Parathyroid adenoma (tissue), 2 donors: ENCODE measurements around the gene ANK3.

Source experiments
- H2AFZ ChIP-seq: fragments of 300-600 bp; sonication (generic); one replicate; pipeline ENCODE4 v1.7.0; 2017; ENCODE audit warnings: antibody characterized with exemption, mild to moderate bottlenecking
- H3K27ac ChIP-seq: fragments of 300-600 bp; sonication (generic); one replicate; pipeline ENCODE4 v1.7.0; 2017
- H3K27me3 ChIP-seq: fragments of 300-600 bp; sonication (generic); one replicate; pipeline ENCODE4 v1.7.0; 2017; ENCODE audit warnings: low read length; ENCODE audit not compliant: control insufficient read depth, insufficient read depth
- H3K36me3 ChIP-seq: fragments of 300-600 bp; sonication (generic); one replicate; pipeline ENCODE4 v1.7.0; 2017; ENCODE audit warnings: low read length; ENCODE audit not compliant: control insufficient read depth, insufficient read depth
- H3K4me1 ChIP-seq: fragments of 300-600 bp; sonication (generic); one replicate; pipeline ENCODE4 v1.7.0; 2017; ENCODE audit warnings: control low read depth
- H3K4me2 ChIP-seq: fragments of 300-600 bp; sonication (generic); one replicate; pipeline ENCODE4 v1.7.0; 2017; ENCODE audit warnings: low read length
- H3K4me3 ChIP-seq: fragments of 300-600 bp; sonication (generic); one replicate; pipeline ENCODE4 v1.7.0; 2017; ENCODE audit warnings: low read depth, low read length
- H3K79me2 ChIP-seq: fragments of 300-600 bp; sonication (generic); one replicate; pipeline ENCODE4 v1.7.0; 2017; ENCODE audit warnings: control low read depth
- H3K9ac ChIP-seq: fragments of 300-600 bp; sonication (generic); one replicate; pipeline ENCODE4 v1.7.0; 2017; ENCODE audit warnings: mild to moderate bottlenecking
- H3K9me3 ChIP-seq: fragments of 300-600 bp; sonication (generic); one replicate; pipeline ENCODE4 v1.7.0; 2017; ENCODE audit warnings: low read length; ENCODE audit not compliant: control insufficient read depth
- TF ChIP-seq, protein P1 (sequence below): fragments of 300-600 bp; sonication (generic); IDR thresholded peaks from one replicate; pipeline ENCODE4 v1.7.0; 2017; ENCODE audit warnings: antibody characterized with exemption, mild to moderate bottlenecking
- donor health status: primary hyperparathyroidism.

Gene ANK3

DNA sequence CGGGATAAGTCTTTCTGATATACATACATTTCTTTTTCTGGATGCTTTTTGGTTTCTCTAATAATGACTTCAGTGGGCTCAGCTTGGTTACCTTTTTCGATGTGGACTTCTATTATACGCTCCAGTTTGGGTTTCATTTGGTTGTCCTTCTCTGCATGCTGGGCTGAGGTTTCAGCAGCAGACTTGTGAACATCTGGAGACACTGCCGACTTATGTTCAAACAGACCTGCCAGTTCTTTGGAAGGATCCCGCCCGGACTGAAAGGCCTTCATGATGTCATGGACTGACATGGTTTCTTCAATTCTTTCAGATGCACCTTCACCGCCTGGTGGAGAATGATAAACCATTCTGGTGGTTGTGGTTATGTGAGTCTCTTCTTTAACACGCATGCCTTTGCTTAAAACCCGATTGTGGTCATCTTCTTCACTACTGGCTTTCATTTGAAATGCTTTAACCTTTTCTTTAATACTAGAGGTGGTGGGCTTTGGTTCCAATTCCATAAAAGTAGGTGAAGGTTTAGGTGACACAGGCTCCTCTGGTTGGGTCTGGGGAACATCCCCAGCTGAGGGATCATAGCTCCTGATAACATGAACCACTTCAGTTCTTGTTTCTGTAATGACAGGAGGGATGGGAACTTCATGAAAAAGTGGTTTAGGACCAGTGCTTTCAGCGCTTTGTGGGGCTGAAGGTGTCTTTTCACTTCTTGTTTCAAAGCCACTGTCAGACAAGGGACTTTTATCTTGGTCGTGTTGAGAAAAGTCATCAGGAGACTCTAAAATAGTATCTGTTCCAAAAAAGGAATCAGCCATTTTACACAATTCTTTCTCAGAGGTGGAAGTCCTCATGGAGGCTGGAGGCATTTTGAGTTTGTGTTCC lies 315.7 kb downstream of the ANK3 start:
- Histone ChIP-seq H3K27me3 (no peaks in the 10 kb centered on the region), H3K9me3 (no peaks in the 10 kb centered on the region), H3K4me1 (peaks cover 7% of the 10 kb centered on the region), H3K9ac (no peak overlapping the region), H3K79me2 (peaks cover 14% of the 10 kb centered on the region), H2AFZ (no peak overlapping the region), H3K36me3 (no peaks in the 10 kb centered on the region), H3K27ac (no peak overlapping the region), H3K4me3 (no peak overlapping the region), H3K4me2 (no peak overlapping the region)
- TF ChIP-seq, protein P1, sequence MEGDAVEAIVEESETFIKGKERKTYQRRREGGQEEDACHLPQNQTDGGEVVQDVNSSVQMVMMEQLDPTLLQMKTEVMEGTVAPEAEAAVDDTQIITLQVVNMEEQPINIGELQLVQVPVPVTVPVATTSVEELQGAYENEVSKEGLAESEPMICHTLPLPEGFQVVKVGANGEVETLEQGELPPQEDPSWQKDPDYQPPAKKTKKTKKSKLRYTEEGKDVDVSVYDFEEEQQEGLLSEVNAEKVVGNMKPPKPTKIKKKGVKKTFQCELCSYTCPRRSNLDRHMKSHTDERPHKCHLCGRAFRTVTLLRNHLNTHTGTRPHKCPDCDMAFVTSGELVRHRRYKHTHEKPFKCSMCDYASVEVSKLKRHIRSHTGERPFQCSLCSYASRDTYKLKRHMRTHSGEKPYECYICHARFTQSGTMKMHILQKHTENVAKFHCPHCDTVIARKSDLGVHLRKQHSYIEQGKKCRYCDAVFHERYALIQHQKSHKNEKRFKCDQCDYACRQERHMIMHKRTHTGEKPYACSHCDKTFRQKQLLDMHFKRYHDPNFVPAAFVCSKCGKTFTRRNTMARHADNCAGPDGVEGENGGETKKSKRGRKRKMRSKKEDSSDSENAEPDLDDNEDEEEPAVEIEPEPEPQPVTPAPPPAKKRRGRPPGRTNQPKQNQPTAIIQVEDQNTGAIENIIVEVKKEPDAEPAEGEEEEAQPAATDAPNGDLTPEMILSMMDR = no peak

DNA sequence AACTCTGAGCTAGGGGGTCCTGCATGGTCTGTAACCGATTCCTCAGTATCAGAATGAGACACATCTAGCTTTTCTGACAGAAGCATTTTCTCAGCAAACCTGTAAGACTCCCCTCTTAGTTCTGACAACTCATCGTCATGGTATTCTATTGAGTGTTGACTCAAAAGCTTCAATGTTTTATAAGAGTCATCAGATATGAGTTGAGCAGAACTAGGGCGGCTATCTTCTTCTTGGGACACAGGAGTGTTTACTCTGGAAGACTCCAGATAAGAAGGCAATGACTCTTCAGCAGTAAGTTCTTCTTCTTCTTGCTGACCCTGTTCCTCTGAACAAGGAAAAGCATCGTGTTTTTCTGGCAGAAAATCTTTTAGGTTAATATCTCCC lies 316.3 kb downstream of the ANK3 start:
- no peak overlapping the region for H3K4me2 ChIP-seq
- TF ChIP-seq, protein P1 = no peak
- no peaks in the 10 kb centered on the region for H3K36me3 ChIP-seq
- H3K4me1 ChIP-seq = peaks cover 6% of the 10 kb centered on the region
- no peak overlapping the region for H2AFZ ChIP-seq
- no peak overlapping the region for H3K4me3 ChIP-seq
- H3K79me2 ChIP-seq = peaks cover 14% of the 10 kb centered on the region
- no peak overlapping the region for H3K9ac ChIP-seq
- no peaks in the 10 kb centered on the region for H3K9me3 ChIP-seq
- H3K27me3 ChIP-seq = no peaks in the 10 kb centered on the region
- no peak overlapping the region for H3K27ac ChIP-seq

DNA sequence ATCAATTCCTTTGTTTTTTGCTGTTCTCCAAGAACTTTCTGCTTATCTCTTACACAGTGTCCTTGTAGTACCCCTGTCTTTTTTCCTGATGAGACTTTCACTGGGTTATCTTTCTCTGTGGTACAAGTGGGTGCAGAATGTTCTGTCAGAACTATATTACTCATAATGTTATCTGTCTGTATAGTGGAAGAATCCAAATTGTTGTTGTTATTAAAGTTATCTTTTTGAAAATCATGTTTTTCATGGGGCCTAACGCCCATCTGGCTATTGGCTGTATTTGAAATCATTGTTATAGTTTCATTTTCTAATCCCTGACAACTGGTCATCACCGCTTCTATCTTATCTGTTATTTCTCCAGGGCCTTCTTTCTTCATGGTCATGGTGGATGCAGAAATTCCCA lies 320.4 kb downstream of the ANK3 start:
- H3K9me3 ChIP-seq = no peaks in the 10 kb centered on the region
- H2AFZ ChIP-seq = no peak overlapping the region
- no peaks in the 10 kb centered on the region for H3K36me3 ChIP-seq
- no peaks in the 10 kb centered on the region for H3K27me3 ChIP-seq
- H3K79me2 ChIP-seq = peaks cover 14% of the 10 kb centered on the region
- no peak overlapping the region for H3K4me3 ChIP-seq
- H3K4me1 ChIP-seq = no peaks in the 10 kb centered on the region
- no peak overlapping the region for H3K9ac ChIP-seq
- no peak overlapping the region for H3K4me2 ChIP-seq
- no peak overlapping the region for H3K27ac ChIP-seq
- TF ChIP-seq, protein P1 = no peak

DNA sequence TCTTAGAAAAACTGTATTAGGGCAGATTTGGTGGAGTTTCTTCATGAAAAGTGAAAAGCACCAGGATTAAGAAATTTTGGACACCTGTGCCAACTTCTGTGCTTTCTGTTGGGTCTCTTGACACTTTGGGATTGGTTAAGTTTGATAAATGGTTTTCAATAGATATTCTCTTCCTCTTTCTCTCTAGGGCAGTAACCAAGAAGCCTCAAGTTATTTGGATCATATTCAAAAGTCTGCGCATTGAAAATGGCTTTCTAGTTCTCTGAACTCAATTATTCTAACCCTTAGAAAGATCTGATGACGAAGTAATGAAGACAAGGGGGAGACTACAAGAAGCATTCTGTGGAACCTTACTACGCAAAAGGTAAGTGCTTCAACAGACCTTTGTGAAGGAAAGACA lies 339.3 kb downstream of the ANK3 start:
- Histone ChIP-seq H3K36me3 (no peaks in the 10 kb centered on the region), H3K27ac (no peak overlapping the region), H3K27me3 (no peaks in the 10 kb centered on the region), H3K4me3 (no peak overlapping the region), H2AFZ (no peak overlapping the region), H3K4me1 (peaks cover 3% of the 10 kb centered on the region), H3K79me2 (no peaks in the 10 kb centered on the region), H3K9me3 (no peaks in the 10 kb centered on the region), H3K9ac (no peak overlapping the region), H3K4me2 (no peak overlapping the region)
- TF ChIP-seq, protein P1 = no peak

DNA sequence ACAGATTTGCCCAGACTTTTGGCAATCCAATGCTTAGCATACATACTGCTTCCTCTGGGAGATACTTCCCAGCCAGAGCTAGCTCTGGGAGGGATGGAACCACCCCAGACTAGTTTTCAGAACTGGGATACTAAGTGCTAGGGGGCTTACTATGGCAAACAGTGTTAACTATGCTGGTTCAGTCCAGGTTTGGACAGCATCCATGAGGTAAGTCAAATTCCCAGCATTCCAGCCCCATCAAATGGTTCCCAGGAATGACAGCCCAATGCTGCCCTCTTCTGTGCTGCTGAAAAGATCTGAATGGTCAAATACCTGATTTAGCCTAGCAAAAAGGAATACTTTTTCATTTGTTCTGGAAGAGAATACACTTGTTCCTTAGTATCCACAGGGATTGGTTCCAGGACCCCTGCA lies 341.6 kb downstream of the ANK3 start:
- Histone ChIP-seq H3K4me2 (no peak overlapping the region), H3K36me3 (no peaks in the 10 kb centered on the region), H3K9me3 (no peaks in the 10 kb centered on the region), H3K27ac (no peak overlapping the region), H3K4me3 (no peak overlapping the region), H3K4me1 (peaks cover 14% of the 10 kb centered on the region), H3K79me2 (no peaks in the 10 kb centered on the region), H3K9ac (no peak overlapping the region), H3K27me3 (no peaks in the 10 kb centered on the region), H2AFZ (no peak overlapping the region)
- TF ChIP-seq, protein P1 = peak; percentile 21
